ENCODE data around the gene ELF2.

DNA sequence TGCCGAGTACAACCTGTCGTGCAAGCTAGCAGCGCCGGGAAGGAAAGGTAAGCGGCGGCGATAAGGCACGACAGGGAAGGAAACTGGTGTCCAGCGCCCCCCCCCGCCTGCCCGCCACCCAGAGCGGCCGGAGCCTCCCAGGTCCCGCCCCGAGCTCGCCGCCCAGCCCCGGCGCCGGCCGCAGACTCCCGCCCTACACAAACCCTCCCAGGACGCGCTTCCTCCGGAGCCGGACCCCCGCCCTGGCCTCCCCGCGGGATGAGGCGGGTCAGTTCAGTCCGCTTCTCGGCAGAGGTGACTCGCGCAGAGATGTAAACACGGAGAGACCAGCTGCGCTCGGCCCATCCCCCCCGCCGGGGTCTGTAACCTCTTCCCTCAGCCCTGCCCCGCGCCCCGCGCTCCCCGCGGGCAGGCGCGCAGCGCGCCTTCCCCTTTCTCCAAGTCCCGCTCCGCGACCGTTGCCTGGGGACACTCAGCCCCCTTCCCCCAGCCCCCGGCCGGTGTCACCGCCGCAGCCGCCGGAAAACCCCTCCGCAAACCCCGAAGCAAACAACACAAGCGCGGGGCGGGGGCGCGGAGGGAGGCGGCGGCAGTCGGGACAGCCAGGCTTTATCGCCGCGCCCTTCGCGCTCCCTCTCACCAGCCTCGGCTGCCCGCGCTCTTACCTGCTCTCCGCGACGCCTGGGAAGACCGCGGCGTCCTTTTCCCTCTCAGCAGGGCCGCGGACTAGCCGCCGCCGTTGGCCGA, 543 bp downstream of the ELF2 start:
- TF ChIP-seq, protein P1, sequence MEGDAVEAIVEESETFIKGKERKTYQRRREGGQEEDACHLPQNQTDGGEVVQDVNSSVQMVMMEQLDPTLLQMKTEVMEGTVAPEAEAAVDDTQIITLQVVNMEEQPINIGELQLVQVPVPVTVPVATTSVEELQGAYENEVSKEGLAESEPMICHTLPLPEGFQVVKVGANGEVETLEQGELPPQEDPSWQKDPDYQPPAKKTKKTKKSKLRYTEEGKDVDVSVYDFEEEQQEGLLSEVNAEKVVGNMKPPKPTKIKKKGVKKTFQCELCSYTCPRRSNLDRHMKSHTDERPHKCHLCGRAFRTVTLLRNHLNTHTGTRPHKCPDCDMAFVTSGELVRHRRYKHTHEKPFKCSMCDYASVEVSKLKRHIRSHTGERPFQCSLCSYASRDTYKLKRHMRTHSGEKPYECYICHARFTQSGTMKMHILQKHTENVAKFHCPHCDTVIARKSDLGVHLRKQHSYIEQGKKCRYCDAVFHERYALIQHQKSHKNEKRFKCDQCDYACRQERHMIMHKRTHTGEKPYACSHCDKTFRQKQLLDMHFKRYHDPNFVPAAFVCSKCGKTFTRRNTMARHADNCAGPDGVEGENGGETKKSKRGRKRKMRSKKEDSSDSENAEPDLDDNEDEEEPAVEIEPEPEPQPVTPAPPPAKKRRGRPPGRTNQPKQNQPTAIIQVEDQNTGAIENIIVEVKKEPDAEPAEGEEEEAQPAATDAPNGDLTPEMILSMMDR (IDR thresholded peaks at IDR 0.05): no peak
- TF ChIP-seq EZH2 (IDR thresholded peaks at IDR 0.05): no peak
